HG03066 (cell line): ENCODE data around the gene HLA-F.

ENCODE experiments used
- ATAC-seq: cut with Tn5 transposase; IDR thresholded peaks from one replicate; pipeline ENCODE4 v1.9.1; 2021; ENCODE audit warnings: low read depth; ENCODE audit not compliant: unreplicated experiment

HLA-F gene

GRCh38 chr6:29742127-29742526 is 18.9 kb downstream of the HLA-F start:
- no peak for ATAC-seq

- ATAC-seq: no peak
Measured at GRCh38 chr6:29743025-29743424, 19.8 kb downstream of the HLA-F start.

GRCh38 chr6:29743568-29743967 is 20.3 kb downstream of the HLA-F start:
- no peak for ATAC-seq

- no peak for ATAC-seq
Measured at GRCh38 chr6:29744131-29744530, 20.9 kb downstream of the HLA-F start.

- ATAC-seq: no peak
Measured at GRCh38 chr6:29744621-29745020, 21.4 kb downstream of the HLA-F start.

- ATAC-seq: no peak
Measured at GRCh38 chr6:29745386-29745785, 22.2 kb downstream of the HLA-F start.

- ATAC-seq: no peak
Measured at GRCh38 chr6:29745855-29746449, 22.7 kb downstream of the HLA-F start.

- no peak for ATAC-seq
Measured at GRCh38 chr6:29746846-29747687, 23.8 kb downstream of the HLA-F start.

GRCh38 chr6:29747688-29748250 is 24.5 kb downstream of the HLA-F start:
- ATAC-seq: no peak

GRCh38 chr6:29748391-29749307 is 25.4 kb downstream of the HLA-F start:
- ATAC-seq: peak; percentile 66

- peak; percentile 8 for ATAC-seq
Measured at GRCh38 chr6:29749308-29749662, 26.1 kb downstream of the HLA-F start.

- no peak for ATAC-seq
Measured at GRCh38 chr6:29749668-29750067, 26.4 kb downstream of the HLA-F start.

GRCh38 chr6:29750709-29751108 is 27.5 kb downstream of the HLA-F start:
- ATAC-seq: no peak

GRCh38 chr6:29751480-29751879 is 28.2 kb downstream of the HLA-F start:
- no peak for ATAC-seq

- ATAC-seq: peak; percentile 72
Measured at GRCh38 chr6:29752451-29753308, 29.4 kb downstream of the HLA-F start.

- ATAC-seq: no peak
Measured at GRCh38 chr6:29753309-29753644, 30.0 kb downstream of the HLA-F start.

- ATAC-seq: no peak
Measured at GRCh38 chr6:29755295-29755871, 32.1 kb downstream of the HLA-F start.

GRCh38 chr6:29757282-29757681 is 34.0 kb downstream of the HLA-F start:
- ATAC-seq: no peak

- ATAC-seq: no peak
Measured at GRCh38 chr6:29757701-29758293, 34.6 kb downstream of the HLA-F start.
